ENCODE results near the gene MAP2. TPM values are rescaled to one million over a fixed set of nuclear protein-coding genes. Genes with fewer than 3 reads are reported as not detected.

The MAP2 gene
- total and polyA plus RNA-seq, 2 donors (not counting 3 experiments of a cell fraction or from before 2014, with no cell fraction given), result 19.4 to 46.1 TPM

- no peak overlapping the region for H3K9ac ChIP-seq (replicated peaks; ENCODE audit: extremely low read depth, insufficient read depth, low read length)
- BruUV-seq (replicated peaks), result no TSS peak
- intact Hi-C loops (cut with micrococcal nuclease), result no loop called here
Measured at GRCh38 chr2:209563453-209563852, 139.6 kb downstream of the MAP2 start.

GRCh38 chr2:209564816-209565215, 141.0 kb downstream of the MAP2 start:
- H3K27ac ChIP-seq (ENCODE audit: insufficient read depth, low read depth, low read length), result no peak overlapping the region
- TF ChIP-seq FOS (IDR thresholded peaks at IDR 0.05; ENCODE audit: borderline replicate concordance, insufficient read depth, low read length) (no peak), MAX (IDR thresholded peaks at IDR 0.05; ENCODE audit: insufficient read depth, insufficient read length) (no peak), EZH2 (IDR thresholded peaks at IDR 0.05; ENCODE audit: borderline replicate concordance, low read depth, low read length, severe bottlenecking) (no peak), JUN (IDR thresholded peaks at IDR 0.05; ENCODE audit: borderline replicate concordance, insufficient read depth, insufficient read length, low read depth) (no peak), POLR2A (IDR thresholded peaks at IDR 0.05; ENCODE audit: low read depth, low read length) (no peak), POLR2AphosphoS5 (IDR thresholded peaks at IDR 0.05; ENCODE audit: insufficient read depth, low read depth, low read length) (no peak), MYC (IDR thresholded peaks at IDR 0.05; ENCODE audit: low read depth, low read length) (no peak), CTCF (IDR thresholded peaks at IDR 0.05; ENCODE audit: extremely low read depth in 1 of 2, insufficient read depth in 1 of 2, low read depth in 1 of 2, low read length in 2 of 2) (no peak), GATA2 (IDR thresholded peaks at IDR 0.05; ENCODE audit: insufficient read depth, insufficient read length, low read depth, low read length) (no peak)
- H3K36me3 ChIP-seq (ENCODE audit: control insufficient read depth in 2 of 2, extremely low read depth in 1 of 2, insufficient read depth in 2 of 2, low read length in 2 of 2), result no peaks in the 10 kb centered on the region
- no peaks in the 10 kb centered on the region for H3K27me3 ChIP-seq (ENCODE audit: control insufficient read depth in 2 of 2, insufficient read depth in 2 of 2, low read length in 2 of 2)
- no peak overlapping the region for H3K4me3 ChIP-seq (replicated peaks in 1 of 3; ENCODE audit: insufficient read depth in 1 of 3, low read depth in 1 of 3, low read length in 3 of 3)
- ChIA-PET POLR2A (no interaction called here), CTCF (interaction anchor here (0.6 to 5.0 kb wide), 4 partner anchors 8 to 227 kb away, joined by 3 to 38 read pairs (median 4); partner anchors contain the start of gene MAP2)
- FAIRE-seq (no peak), DNase-seq (ENCODE audit: low read depth, low spot score) (no peak)
- no peaks in the 10 kb centered on the region for H4K20me1 ChIP-seq (replicated peaks; ENCODE audit: control insufficient read depth, extremely low read depth, insufficient read depth, low read length)
- no peaks in the 10 kb centered on the region for H3K79me2 ChIP-seq (ENCODE audit: control insufficient read depth, insufficient read depth, low read length)
- H3K4me2 ChIP-seq (ENCODE audit: insufficient read depth, low read length), result no peak overlapping the region
- no peak overlapping the region for H2AFZ ChIP-seq (ENCODE audit: low read depth, low read length)
- no TSS peak for BruUV-seq (replicated peaks)
- dilution Hi-C loops (cut with MboI; ENCODE audit: extremely low pct_ligation_motif_present, low sequenced_read_pairs) (no loop called here), intact Hi-C loops (cut with micrococcal nuclease) (no loop called here)
- H3K9me1 ChIP-seq (replicated peaks; ENCODE audit: control insufficient read depth, extremely low read depth, insufficient read depth, low read length), result peaks cover 2% of the 10 kb centered on the region
- no peaks in the 10 kb centered on the region for H3K9me3 ChIP-seq (replicated peaks; ENCODE audit: control insufficient read depth, insufficient read depth, low read length)
- H3K4me1 ChIP-seq (ENCODE audit: control insufficient read depth, extremely low read depth, insufficient read depth, low read length), result no peaks in the 10 kb centered on the region
- H3K9ac ChIP-seq (replicated peaks; ENCODE audit: extremely low read depth, insufficient read depth, low read length), result no peak overlapping the region

More at GRCh38 chr2:209563453-209563852, 139.6 kb downstream of the MAP2 start:
- peaks cover 2% of the 10 kb centered on the region for H3K9me1 ChIP-seq (replicated peaks; ENCODE audit: control insufficient read depth, extremely low read depth, insufficient read depth, low read length)
- DNase-seq (ENCODE audit: low read depth, low spot score) (no peak), FAIRE-seq (no peak)
- POLR2A ChIA-PET, result no interaction called here
- TF ChIP-seq POLR2AphosphoS5 (IDR thresholded peaks at IDR 0.05; ENCODE audit: insufficient read depth, low read depth, low read length), result no peak
- no peak for TF ChIP-seq MYC (IDR thresholded peaks at IDR 0.05; ENCODE audit: low read depth, low read length)
- no peak overlapping the region for H3K4me3 ChIP-seq (replicated peaks in 1 of 3; ENCODE audit: insufficient read depth in 1 of 3, low read depth in 1 of 3, low read length in 3 of 3)
- H3K36me3 ChIP-seq (ENCODE audit: control insufficient read depth in 2 of 2, extremely low read depth in 1 of 2, insufficient read depth in 2 of 2, low read length in 2 of 2), result no peaks in the 10 kb centered on the region
- H4K20me1 ChIP-seq (replicated peaks; ENCODE audit: control insufficient read depth, extremely low read depth, insufficient read depth, low read length), result no peaks in the 10 kb centered on the region
- no peaks in the 10 kb centered on the region for H3K9me3 ChIP-seq (replicated peaks; ENCODE audit: control insufficient read depth, insufficient read depth, low read length)
- H3K79me2 ChIP-seq (ENCODE audit: control insufficient read depth, insufficient read depth, low read length), result no peaks in the 10 kb centered on the region
- no peak overlapping the region for H3K27ac ChIP-seq (ENCODE audit: insufficient read depth, low read depth, low read length)
- CTCF ChIA-PET, result interaction anchor here (0.5 to 5.0 kb wide), 6 partner anchors 9 to 398 kb away, joined by 3 to 38 read pairs (median 4); partner anchors contain the start of gene MAP2
- H3K27me3 ChIP-seq (ENCODE audit: control insufficient read depth in 2 of 2, insufficient read depth in 2 of 2, low read length in 2 of 2), result no peaks in the 10 kb centered on the region
- dilution Hi-C loops (cut with MboI; ENCODE audit: extremely low pct_ligation_motif_present, low sequenced_read_pairs), result no loop called here
- no peak overlapping the region for H2AFZ ChIP-seq (ENCODE audit: low read depth, low read length)
- H3K4me2 ChIP-seq (ENCODE audit: insufficient read depth, low read length), result no peak overlapping the region
- H3K4me1 ChIP-seq (ENCODE audit: control insufficient read depth, extremely low read depth, insufficient read depth, low read length), result no peaks in the 10 kb centered on the region

All from endothelial cell of umbilical vein (primary cell).